Testis (tissue), 2 donors: ENCODE results near the gene CLCN7.

Experiments
- CTCF ChIP-seq, 3 experiments: fragments of 450-650 bp in 2 of 3; fragments of 200-600 bp in 1 of 3; sonication (generic) in 1 of 3; IDR thresholded peaks; one replicate each; pipeline ENCODE4 v1.5.1; 2016 to 2019; ENCODE audit warnings: antibody characterized with exemption in 3 of 3, mild to moderate bottlenecking in 2 of 3, moderate library complexity in 1 of 3
- POLR2A ChIP-seq: fragments of 450-650 bp; IDR thresholded peaks from one replicate; pipeline ENCODE4 v1.6.1; 2017; ENCODE audit warnings: antibody characterized with exemption, mild to moderate bottlenecking, moderate library complexity

GRCh38 chr16:1459967-1460366, 14.9 kb downstream of the CLCN7 start:
- no peak for TF ChIP-seq POLR2A
- TF ChIP-seq CTCF (IDR thresholded peaks at IDR 0.05): no peak
